Activated naive CD4-positive, alpha-beta T cell treated with anti-CD3 and anti-CD28 coated beads, Interleukin-2, amount 10 ng/mL, durations not matched to agents 7 days and 5 days (primary cell): ENCODE data around the gene NTM.
A peak's percentile ranks its signal among the peaks of the same experiment; 100 is the strongest.

Source experiments
- CTCF ChIA-PET: fragments of 350-600 bp; sonication (Branson Sonifier 250); formaldehyde crosslinking; loops from one replicate; lab custom pipeline; 2021; ENCODE audit warnings: antibody characterized with exemption; lab: Charles Lee
- DNase-seq: peaks from one replicate; pipeline ENCODE4 v3.0.0-alpha.2; 2020
- H3K27ac Mint-ChIP-seq: one replicate; pipeline ENCODE4 v1.8.0; 2021; ENCODE audit warnings: mild to moderate bottlenecking, moderate library complexity, mixed read lengths
- H3K27me3 Mint-ChIP-seq: one replicate; pipeline ENCODE4 v1.8.0; 2021; ENCODE audit warnings: mild to moderate bottlenecking, mixed read lengths
- H3K36me3 Mint-ChIP-seq: one replicate; pipeline ENCODE4 v1.8.0; 2021; ENCODE audit warnings: mixed read lengths
- H3K4me1 Mint-ChIP-seq: one replicate; pipeline ENCODE4 v1.8.0; 2021; ENCODE audit warnings: mixed read lengths
- H3K4me3 Mint-ChIP-seq: one replicate; pipeline ENCODE4 v1.8.0; 2021; ENCODE audit warnings: mild to moderate bottlenecking, moderate library complexity, mixed read lengths
- H3K9me3 Mint-ChIP-seq: one replicate; pipeline ENCODE4 v1.8.0; 2021; ENCODE audit warnings: mixed read lengths

The NTM gene

DNA sequence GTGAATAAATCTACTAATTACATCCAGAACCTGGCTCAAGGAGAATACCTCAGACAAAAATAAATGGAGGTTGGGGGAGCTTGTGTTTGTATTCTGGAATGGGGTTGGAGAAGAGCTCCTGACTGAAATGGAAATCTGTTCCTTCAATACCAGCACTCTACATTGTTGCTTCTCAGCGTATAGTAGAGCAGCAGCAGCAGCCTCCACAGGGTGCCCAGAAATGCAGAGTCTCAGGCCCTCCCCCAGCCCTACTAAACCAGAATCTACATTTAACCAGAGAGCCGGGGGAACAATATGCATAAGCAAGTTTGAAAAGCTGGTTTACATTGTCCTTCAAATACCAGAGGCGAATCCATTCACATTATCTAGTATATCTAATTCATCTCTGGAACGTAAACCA lies 474.8 kb downstream of the NTM start:
- H3K4me3 Mint-ChIP-seq: no peak overlapping the region
- H3K27ac Mint-ChIP-seq: no peak overlapping the region
- H3K9me3 Mint-ChIP-seq: peaks cover 4% of the 10 kb centered on the region
- no peak for DNase-seq
- no peaks in the 10 kb centered on the region for H3K4me1 Mint-ChIP-seq
- H3K27me3 Mint-ChIP-seq: no peaks in the 10 kb centered on the region
- CTCF ChIA-PET: no interaction called here
- no peaks in the 10 kb centered on the region for H3K36me3 Mint-ChIP-seq

- Mint-ChIP-seq H3K27ac (no peak overlapping the region), H3K27me3 (no peaks in the 10 kb centered on the region), H3K9me3 (peaks cover 2% of the 10 kb centered on the region), H3K4me3 (no peak overlapping the region), H3K36me3 (no peaks in the 10 kb centered on the region), H3K4me1 (no peaks in the 10 kb centered on the region)
- no peak for DNase-seq
- CTCF ChIA-PET: no interaction called here
Observed at GRCh38 chr11:131849485-131849884, 479.1 kb downstream of the NTM start.

DNA sequence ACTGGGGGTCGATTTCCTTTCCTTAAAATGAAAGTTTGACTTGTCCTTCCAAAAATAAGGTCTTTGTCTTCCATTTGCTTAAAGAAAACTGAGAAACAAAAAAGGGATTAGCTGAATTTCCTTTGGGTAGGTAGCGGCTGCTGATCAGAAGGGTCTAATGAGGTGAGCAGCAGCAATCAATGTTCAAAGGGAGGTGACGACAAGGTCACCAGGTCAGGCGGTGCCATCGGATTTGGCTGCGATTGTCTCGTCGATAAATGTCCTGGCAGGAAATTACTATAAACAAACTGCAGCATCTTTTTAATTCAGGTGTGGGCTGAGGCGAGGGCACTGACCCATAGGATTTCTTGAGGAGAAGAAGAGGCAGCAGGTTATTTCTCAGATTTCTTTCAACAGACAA lies 480.1 kb downstream of the NTM start:
- no peak for DNase-seq
- Mint-ChIP-seq H3K4me3 (no peak overlapping the region), H3K36me3 (no peaks in the 10 kb centered on the region), H3K27ac (no peak overlapping the region), H3K4me1 (no peaks in the 10 kb centered on the region), H3K9me3 (peaks cover 2% of the 10 kb centered on the region), H3K27me3 (no peaks in the 10 kb centered on the region)
- CTCF ChIA-PET: no interaction called here

- CTCF ChIA-PET: no interaction called here
- Mint-ChIP-seq H3K4me3 (no peak overlapping the region), H3K36me3 (no peaks in the 10 kb centered on the region), H3K27me3 (no peaks in the 10 kb centered on the region), H3K4me1 (no peaks in the 10 kb centered on the region), H3K27ac (no peak overlapping the region), H3K9me3 (peaks cover 2% of the 10 kb centered on the region)
- no peak for DNase-seq
Observed at GRCh38 chr11:131851964-131852755, 481.7 kb downstream of the NTM start.

DNA sequence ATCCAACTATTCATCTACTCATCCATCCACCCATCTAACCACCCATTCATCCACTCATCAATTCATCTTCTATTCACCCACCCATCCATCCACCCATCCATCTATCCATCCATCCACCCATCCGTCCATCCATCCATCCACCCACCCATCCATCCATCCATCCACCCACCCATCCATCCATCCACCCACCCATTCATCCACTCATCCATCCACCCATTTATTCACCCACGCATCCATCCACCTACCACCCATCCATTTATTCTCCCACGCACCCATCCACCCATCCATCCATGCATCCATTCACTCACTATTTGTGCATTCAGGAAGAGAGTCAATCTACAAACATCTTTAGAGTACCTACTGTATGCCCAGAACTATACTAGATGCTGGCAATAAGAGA lies 482.3 kb downstream of the NTM start:
- DNase-seq: no peak
- no peaks in the 10 kb centered on the region for H3K36me3 Mint-ChIP-seq
- no peak overlapping the region for H3K27ac Mint-ChIP-seq
- peaks cover 2% of the 10 kb centered on the region for H3K9me3 Mint-ChIP-seq
- no peaks in the 10 kb centered on the region for H3K4me1 Mint-ChIP-seq
- H3K4me3 Mint-ChIP-seq: no peak overlapping the region
- no peaks in the 10 kb centered on the region for H3K27me3 Mint-ChIP-seq
- CTCF ChIA-PET: no interaction called here

DNA sequence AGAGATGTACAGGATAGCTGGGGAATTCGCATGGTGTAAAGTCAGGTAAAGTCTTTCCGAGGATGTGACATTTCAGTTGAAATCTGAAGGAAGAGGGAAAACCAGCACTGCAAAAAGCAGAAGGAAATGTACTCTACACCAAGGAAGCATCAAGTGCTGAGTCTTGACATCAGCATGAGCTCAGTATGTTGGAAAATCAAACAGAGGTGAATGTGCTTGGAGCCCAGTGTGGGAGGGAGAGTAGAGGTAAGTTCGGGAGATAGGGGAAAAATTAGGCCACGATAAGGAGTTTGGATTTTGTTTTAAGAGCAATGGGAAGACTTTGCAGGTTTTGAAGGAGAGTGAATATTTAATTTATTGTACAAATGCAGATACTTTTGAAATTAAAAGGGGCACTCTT lies 484.0 kb downstream of the NTM start:
- CTCF ChIA-PET: no interaction called here
- H3K27me3 Mint-ChIP-seq: no peaks in the 10 kb centered on the region
- DNase-seq: no peak
- no peak overlapping the region for H3K27ac Mint-ChIP-seq
- no peak overlapping the region for H3K4me3 Mint-ChIP-seq
- no peaks in the 10 kb centered on the region for H3K9me3 Mint-ChIP-seq
- no peaks in the 10 kb centered on the region for H3K36me3 Mint-ChIP-seq
- no peaks in the 10 kb centered on the region for H3K4me1 Mint-ChIP-seq

DNA sequence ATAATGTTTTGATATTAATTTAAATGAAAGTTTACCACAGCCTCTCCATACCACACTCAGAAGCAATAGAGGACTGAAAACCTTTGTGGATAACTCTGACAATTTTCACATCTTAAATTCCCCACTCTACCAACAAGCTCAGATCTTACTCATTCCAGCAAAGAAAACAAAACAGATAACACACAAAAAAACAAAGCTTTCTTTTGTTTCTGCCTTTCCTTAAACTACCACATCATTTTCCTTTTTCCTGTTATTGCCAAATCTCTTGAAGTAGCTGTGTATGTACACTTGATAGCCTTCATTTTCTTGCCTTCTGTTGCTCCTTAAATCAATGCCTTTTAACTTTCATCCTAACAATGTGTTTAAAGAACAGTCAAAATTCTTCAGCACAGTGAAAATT lies 484.9 kb downstream of the NTM start:
- no peak overlapping the region for H3K27ac Mint-ChIP-seq
- H3K27me3 Mint-ChIP-seq: no peaks in the 10 kb centered on the region
- no peak for DNase-seq
- no peaks in the 10 kb centered on the region for H3K4me1 Mint-ChIP-seq
- CTCF ChIA-PET: no interaction called here
- H3K9me3 Mint-ChIP-seq: no peaks in the 10 kb centered on the region
- H3K4me3 Mint-ChIP-seq: no peak overlapping the region
- H3K36me3 Mint-ChIP-seq: no peaks in the 10 kb centered on the region

DNA sequence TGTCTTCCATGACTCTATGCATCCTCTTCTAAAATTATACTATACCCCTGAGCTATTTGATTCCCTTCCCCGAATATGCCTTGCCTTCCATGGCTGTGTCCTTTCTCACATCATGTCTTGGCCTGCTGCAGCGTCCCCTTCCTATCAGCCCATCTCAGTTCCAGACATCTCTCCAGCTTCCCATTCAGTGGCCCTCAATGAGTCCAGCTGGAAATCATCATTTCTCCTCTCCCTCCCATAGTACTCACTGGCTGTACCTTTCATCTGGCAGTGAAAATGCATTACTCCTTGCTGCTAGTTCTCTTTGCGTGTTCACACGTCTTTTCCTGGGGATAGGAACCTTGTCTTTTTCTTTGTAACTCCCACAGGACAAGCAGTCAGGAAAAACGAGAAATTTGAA lies 486.8 kb downstream of the NTM start:
- CTCF ChIA-PET: no interaction called here
- Mint-ChIP-seq H3K36me3 (no peaks in the 10 kb centered on the region), H3K4me3 (no peak overlapping the region), H3K27ac (no peak overlapping the region), H3K4me1 (no peaks in the 10 kb centered on the region), H3K27me3 (no peaks in the 10 kb centered on the region), H3K9me3 (no peaks in the 10 kb centered on the region)
- DNase-seq: no peak

GRCh38 chr11:131858505-131858904 lies 488.1 kb downstream of the NTM start:
- no peak overlapping the region for H3K4me3 Mint-ChIP-seq
- DNase-seq: no peak
- H3K4me1 Mint-ChIP-seq: no peaks in the 10 kb centered on the region
- CTCF ChIA-PET: no interaction called here
- H3K36me3 Mint-ChIP-seq: no peaks in the 10 kb centered on the region
- no peaks in the 10 kb centered on the region for H3K9me3 Mint-ChIP-seq
- no peaks in the 10 kb centered on the region for H3K27me3 Mint-ChIP-seq
- no peak overlapping the region for H3K27ac Mint-ChIP-seq

- Mint-ChIP-seq H3K4me3 (no peak overlapping the region), H3K36me3 (no peaks in the 10 kb centered on the region), H3K27me3 (no peaks in the 10 kb centered on the region), H3K4me1 (no peaks in the 10 kb centered on the region), H3K27ac (no peak overlapping the region), H3K9me3 (no peaks in the 10 kb centered on the region)
- CTCF ChIA-PET: no interaction called here
- DNase-seq: no peak
Observed at GRCh38 chr11:131859538-131860210, 489.3 kb downstream of the NTM start.

DNA sequence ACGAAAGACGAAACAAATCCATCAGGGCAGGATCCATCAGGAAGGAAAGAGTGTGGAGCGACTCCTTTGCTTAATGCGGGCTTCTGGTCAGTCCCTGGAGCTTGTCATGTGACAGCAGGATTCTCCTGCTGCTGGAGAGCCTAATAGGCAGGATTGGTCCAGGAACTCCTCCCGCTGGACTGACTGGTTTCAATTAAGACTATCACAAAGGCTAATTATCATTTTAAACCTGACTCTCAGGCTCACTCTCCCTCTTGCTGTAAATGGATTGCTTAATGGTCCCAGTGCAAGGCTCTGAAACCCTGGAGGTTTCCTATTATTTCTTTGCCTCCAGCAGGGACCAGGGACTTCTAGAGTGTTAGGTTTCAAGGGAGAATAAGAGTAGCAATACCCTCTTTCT lies 493.8 kb downstream of the NTM start:
- H3K27ac Mint-ChIP-seq: no peak overlapping the region
- CTCF ChIA-PET: interaction anchor here (0.6 kb wide), 1 partner anchor 1077 kb away, joined by 3 read pairs; no protein-coding TSS in a partner anchor

GRCh38 chr11:131865860-131866259 lies 495.4 kb downstream of the NTM start:
- Mint-ChIP-seq H3K9me3 (peaks cover 7% of the 10 kb centered on the region), H3K4me1 (no peaks in the 10 kb centered on the region), H3K27me3 (no peaks in the 10 kb centered on the region), H3K36me3 (no peaks in the 10 kb centered on the region), H3K4me3 (no peak overlapping the region), H3K27ac (no peak overlapping the region)
- CTCF ChIA-PET: no interaction called here
- no peak for DNase-seq

More for the DNA sequence above, 493.8 kb downstream of the NTM start:
- Mint-ChIP-seq H3K4me3 (no peak overlapping the region), H3K27me3 (no peaks in the 10 kb centered on the region), H3K36me3 (no peaks in the 10 kb centered on the region), H3K4me1 (no peaks in the 10 kb centered on the region), H3K9me3 (peaks cover 7% of the 10 kb centered on the region)
- DNase-seq: no peak

DNA sequence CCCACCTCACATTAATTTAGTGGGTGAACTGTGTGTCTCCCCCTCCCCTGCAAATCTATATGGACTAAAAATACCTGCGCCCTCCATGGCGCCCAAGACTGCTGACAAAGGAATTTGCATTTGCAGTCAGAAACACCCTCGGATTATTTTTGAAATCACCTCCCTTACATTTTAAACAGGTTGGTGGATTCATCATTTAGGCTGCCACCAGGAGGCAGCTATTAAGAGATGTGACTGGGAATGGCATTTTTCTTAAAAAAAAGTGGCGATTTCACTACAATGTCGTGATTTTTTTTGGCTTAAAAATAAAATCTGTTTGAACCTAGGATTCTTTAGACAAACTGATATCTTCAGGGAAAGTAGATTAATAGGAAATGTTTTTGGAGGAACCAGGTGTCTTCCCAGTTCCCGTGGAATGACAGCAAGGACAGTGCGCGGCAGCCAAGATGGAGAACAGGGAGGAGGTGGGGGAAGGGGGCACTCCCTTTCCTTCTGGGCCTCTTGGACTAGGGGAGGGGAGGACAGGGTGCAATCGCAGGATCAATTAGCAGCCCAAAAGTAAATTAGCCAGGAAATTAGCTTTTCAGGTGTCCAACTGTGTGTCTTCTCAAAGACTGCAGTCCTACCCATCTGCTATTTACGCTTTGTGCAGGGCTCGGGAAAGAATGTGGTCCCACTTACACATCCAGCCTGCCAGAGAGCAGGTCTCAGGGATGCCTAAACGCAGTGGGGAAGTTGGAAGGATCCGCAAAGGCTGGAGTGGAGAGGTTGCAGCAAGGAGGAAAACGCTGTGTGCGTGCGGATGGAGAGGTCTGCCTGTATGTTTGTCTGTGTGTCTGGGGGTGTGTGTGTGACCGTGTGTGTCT lies 496.4 kb downstream of the NTM start:
- no peak for DNase-seq
- Mint-ChIP-seq H3K4me1 (no peaks in the 10 kb centered on the region), H3K36me3 (no peaks in the 10 kb centered on the region), H3K4me3 (no peak overlapping the region), H3K27me3 (no peaks in the 10 kb centered on the region), H3K9me3 (peaks cover 7% of the 10 kb centered on the region), H3K27ac (no peak overlapping the region)
- CTCF ChIA-PET: no interaction called here

- CTCF ChIA-PET: interaction anchor here (0.9 kb wide), 1 partner anchor 1053 kb away, joined by 3 read pairs; no protein-coding TSS in a partner anchor
- Mint-ChIP-seq H3K9me3 (peaks cover 7% of the 10 kb centered on the region), H3K27me3 (no peaks in the 10 kb centered on the region), H3K36me3 (no peaks in the 10 kb centered on the region), H3K4me3 (no peak overlapping the region), H3K27ac (no peak overlapping the region), H3K4me1 (no peaks in the 10 kb centered on the region)
- DNase-seq: peak; percentile 22
Observed at GRCh38 chr11:131867457-131868257, 497.2 kb downstream of the NTM start.
